ENCODE measurements around the gene PRTG. TPM values are rescaled to one million over a fixed set of nuclear protein-coding genes. Genes with fewer than 3 reads are reported as not detected.

Gene PRTG
- polyA plus RNA-seq, 1 of the 3 experiments (the other 2 are of a cell fraction) = 3.0 TPM

GRCh38 chr15:55633731-55634130 is 109.2 kb downstream of the PRTG start:
- TF ChIP-seq CTCF (IDR thresholded peaks at IDR 0.05) = no peak
- no peak for TF ChIP-seq NFIC (IDR thresholded peaks at IDR 0.05; ENCODE audit: borderline replicate concordance)
- TF ChIP-seq GATA2 (CRISPR knock-in tag; IDR thresholded peaks at IDR 0.05) = no peak
- TF ChIP-seq, protein P1, sequence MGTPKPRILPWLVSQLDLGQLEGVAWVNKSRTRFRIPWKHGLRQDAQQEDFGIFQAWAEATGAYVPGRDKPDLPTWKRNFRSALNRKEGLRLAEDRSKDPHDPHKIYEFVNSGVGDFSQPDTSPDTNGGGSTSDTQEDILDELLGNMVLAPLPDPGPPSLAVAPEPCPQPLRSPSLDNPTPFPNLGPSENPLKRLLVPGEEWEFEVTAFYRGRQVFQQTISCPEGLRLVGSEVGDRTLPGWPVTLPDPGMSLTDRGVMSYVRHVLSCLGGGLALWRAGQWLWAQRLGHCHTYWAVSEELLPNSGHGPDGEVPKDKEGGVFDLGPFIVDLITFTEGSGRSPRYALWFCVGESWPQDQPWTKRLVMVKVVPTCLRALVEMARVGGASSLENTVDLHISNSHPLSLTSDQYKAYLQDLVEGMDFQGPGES (IDR thresholded peaks at IDR 0.05; ENCODE audit: low read depth, low read length) = no peak
- TF ChIP-seq, protein P2, sequence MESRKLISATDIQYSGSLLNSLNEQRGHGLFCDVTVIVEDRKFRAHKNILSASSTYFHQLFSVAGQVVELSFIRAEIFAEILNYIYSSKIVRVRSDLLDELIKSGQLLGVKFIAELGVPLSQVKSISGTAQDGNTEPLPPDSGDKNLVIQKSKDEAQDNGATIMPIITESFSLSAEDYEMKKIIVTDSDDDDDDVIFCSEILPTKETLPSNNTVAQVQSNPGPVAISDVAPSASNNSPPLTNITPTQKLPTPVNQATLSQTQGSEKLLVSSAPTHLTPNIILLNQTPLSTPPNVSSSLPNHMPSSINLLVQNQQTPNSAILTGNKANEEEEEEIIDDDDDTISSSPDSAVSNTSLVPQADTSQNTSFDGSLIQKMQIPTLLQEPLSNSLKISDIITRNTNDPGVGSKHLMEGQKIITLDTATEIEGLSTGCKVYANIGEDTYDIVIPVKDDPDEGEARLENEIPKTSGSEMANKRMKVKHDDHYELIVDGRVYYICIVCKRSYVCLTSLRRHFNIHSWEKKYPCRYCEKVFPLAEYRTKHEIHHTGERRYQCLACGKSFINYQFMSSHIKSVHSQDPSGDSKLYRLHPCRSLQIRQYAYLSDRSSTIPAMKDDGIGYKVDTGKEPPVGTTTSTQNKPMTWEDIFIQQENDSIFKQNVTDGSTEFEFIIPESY (IDR thresholded peaks at IDR 0.05; ENCODE audit: borderline replicate concordance, low read depth) = no peak
- TF ChIP-seq, protein P3, sequence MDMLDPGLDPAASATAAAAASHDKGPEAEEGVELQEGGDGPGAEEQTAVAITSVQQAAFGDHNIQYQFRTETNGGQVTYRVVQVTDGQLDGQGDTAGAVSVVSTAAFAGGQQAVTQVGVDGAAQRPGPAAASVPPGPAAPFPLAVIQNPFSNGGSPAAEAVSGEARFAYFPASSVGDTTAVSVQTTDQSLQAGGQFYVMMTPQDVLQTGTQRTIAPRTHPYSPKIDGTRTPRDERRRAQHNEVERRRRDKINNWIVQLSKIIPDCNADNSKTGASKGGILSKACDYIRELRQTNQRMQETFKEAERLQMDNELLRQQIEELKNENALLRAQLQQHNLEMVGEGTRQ (IDR thresholded peaks at IDR 0.05; ENCODE audit: borderline replicate concordance, low read depth, low read length) = no peak
- no peak for TF ChIP-seq CHD2 (IDR thresholded peaks at IDR 0.05; ENCODE audit: low read length, partially characterized antibody)
- no peak for TF ChIP-seq ELF1 (IDR thresholded peaks at IDR 0.05)
- TF ChIP-seq PBX3 (IDR thresholded peaks at IDR 0.05) = no peak
- no peak for TF ChIP-seq MAX (IDR thresholded peaks at IDR 0.05; ENCODE audit: low read depth)
- H3K4me1 ChIP-seq (ENCODE audit: control insufficient read depth in 1 of 2, insufficient read depth in 2 of 2, low read depth in 1 of 2, low read length in 1 of 2) = no peaks in the 10 kb centered on the region
- no peaks in the 10 kb centered on the region for H4K20me1 ChIP-seq (ENCODE audit: insufficient read depth)
- ChIA-PET POLR2A (no interaction called here), CTCF (interaction anchor here (0.9 to 1.5 kb wide), 3 partner anchors 17 to 212 kb away, joined by 3 to 4 read pairs (median 3); no protein-coding TSS in a partner anchor)
- no peaks in the 10 kb centered on the region for H3K79me2 ChIP-seq (ENCODE audit: insufficient read depth)
- no peak overlapping the region for H3K4me3 ChIP-seq (ENCODE audit: low read depth in 2 of 2, low read length in 1 of 2)
- H2AFZ ChIP-seq (ENCODE audit: low read depth) = no peak overlapping the region
- H3K9me2 ChIP-seq = no peaks in the 10 kb centered on the region
- DNase-seq = no peak
- no peak overlapping the region for H3K4me2 ChIP-seq
- H3K27me3 ChIP-seq (ENCODE audit: insufficient read depth) = no peaks in the 10 kb centered on the region
- peaks cover 14% of the 10 kb centered on the region for H3F3A ChIP-seq (replicated peaks; ENCODE audit: insufficient read depth)
- WGBS (ENCODE audit: low lambda C conversion rate) = 76% methylated on average over 1 of the region's 1 CpG
- H3K9me3 ChIP-seq = no peaks in the 10 kb centered on the region
- H3K9ac ChIP-seq = no peak overlapping the region
- H3K27ac ChIP-seq (ENCODE audit: low read depth in 2 of 2, low read length in 1 of 2) = no peak overlapping the region
- H3K36me3 ChIP-seq (replicated peaks in 1 of 2; ENCODE audit: control insufficient read depth in 1 of 2, insufficient read depth in 2 of 2, low read length in 1 of 2) = peaks cover 28 to 33% of the 10 kb centered on the region in 2 experiments

All from SK-N-SH (cell line).